Measurements from ENCODE around the gene ST8SIA3.
"Not testable (repeated sequence)": the region's sequence is repeated elsewhere in the genome, so short reads cannot be mapped to it uniquely, and the experiment has no call there.

ST8SIA3 gene

GRCh38 chr18:57366528-57367081 is 14.2 kb downstream of the ST8SIA3 start:
- no peak for DNase-seq

- DNase-seq, result no peak
Measured at GRCh38 chr18:57372444-57372843, 20.1 kb downstream of the ST8SIA3 start.

GRCh38 chr18:57373017-57373416 is 20.7 kb downstream of the ST8SIA3 start:
- no peak for DNase-seq

- DNase-seq, result no peak
Measured at GRCh38 chr18:57376503-57376902, 24.1 kb downstream of the ST8SIA3 start.

- no peak for DNase-seq
Measured at GRCh38 chr18:57389271-57389670, 36.9 kb downstream of the ST8SIA3 start.

- DNase-seq, result no peak
Measured at GRCh38 chr18:57390044-57390443, 37.7 kb downstream of the ST8SIA3 start.

- DNase-seq, result not testable (repeated sequence)
Measured at GRCh38 chr18:57394749-57395148, 42.4 kb downstream of the ST8SIA3 start.

GRCh38 chr18:57396831-57397230 is 44.5 kb downstream of the ST8SIA3 start:
- not testable (repeated sequence) for DNase-seq

- DNase-seq, result no peak
Measured at GRCh38 chr18:57397440-57398132, 45.2 kb downstream of the ST8SIA3 start.

- no peak for DNase-seq
Measured at GRCh38 chr18:57404345-57404744, 52.0 kb downstream of the ST8SIA3 start.

GRCh38 chr18:57409650-57410049 is 57.3 kb downstream of the ST8SIA3 start:
- no peak for DNase-seq

GRCh38 chr18:57410749-57411148 is 58.4 kb downstream of the ST8SIA3 start:
- no peak for DNase-seq

GRCh38 chr18:57416542-57416941 is 64.2 kb downstream of the ST8SIA3 start:
- no peak for DNase-seq
